Activated CD8-positive, alpha-beta memory T cell treated with anti-CD3 and anti-CD28 coated beads for 4 hours (primary cell): ENCODE results near the gene CCDC167.

Experiments
- DNase-seq, 2 donors: peaks; one replicate each; pipeline ENCODE4 v3.0.0-alpha.2; 2020; ENCODE audit warnings: low read depth in 2 of 2

The CCDC167 gene

DNA sequence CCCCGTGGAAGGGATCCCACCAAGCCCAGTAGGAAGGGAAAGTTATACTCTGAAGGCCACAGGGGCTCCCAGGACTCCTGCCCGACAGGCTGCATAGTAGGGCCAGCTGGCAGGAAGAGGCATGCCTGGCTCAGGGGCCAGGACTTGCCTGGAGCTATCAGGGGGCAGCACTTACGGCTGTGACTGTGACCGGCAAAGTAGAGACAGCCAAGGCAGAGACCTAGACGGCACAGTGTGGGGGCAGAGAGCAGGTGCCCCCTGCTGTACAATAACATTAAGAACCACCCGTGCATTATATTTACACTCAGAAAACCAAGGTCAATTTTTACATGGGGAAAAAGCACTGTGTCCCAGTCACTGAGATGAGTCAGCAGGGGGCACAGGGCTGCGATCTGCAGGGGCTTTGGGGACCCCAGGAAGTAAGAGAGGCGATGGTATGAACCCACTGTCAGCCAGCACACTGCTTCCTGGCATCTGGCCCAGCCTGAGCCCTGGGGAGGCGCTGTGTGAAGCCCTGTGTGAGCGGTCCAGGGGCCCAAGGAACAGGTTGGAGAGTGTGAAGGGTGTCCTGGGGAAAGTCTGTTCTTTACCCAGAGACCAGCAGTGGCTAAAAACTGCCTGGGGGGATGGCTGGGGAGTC lies 9.9 kb downstream of the CCDC167 start:
- DNase-seq = no peak

DNA sequence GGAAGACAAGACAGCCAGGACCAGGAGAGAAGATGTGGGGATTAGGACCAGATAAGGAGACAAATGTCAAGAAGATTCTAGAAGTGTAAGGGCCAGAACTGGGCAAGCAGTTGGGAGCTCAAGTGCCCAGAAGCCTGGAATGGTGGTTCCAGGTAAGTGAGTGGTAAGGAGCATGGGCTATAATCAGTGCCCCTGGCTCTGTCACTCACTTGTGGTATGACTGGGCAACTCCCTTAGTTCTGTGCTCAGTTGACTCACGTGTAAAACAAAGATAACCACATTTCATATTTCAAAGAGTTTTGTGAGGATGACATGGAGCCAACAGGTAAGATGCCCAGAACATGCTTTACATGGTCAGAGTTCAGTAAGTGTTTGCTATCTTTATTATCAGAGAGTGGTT lies 11.2 kb downstream of the CCDC167 start:
- DNase-seq = no peak

DNA sequence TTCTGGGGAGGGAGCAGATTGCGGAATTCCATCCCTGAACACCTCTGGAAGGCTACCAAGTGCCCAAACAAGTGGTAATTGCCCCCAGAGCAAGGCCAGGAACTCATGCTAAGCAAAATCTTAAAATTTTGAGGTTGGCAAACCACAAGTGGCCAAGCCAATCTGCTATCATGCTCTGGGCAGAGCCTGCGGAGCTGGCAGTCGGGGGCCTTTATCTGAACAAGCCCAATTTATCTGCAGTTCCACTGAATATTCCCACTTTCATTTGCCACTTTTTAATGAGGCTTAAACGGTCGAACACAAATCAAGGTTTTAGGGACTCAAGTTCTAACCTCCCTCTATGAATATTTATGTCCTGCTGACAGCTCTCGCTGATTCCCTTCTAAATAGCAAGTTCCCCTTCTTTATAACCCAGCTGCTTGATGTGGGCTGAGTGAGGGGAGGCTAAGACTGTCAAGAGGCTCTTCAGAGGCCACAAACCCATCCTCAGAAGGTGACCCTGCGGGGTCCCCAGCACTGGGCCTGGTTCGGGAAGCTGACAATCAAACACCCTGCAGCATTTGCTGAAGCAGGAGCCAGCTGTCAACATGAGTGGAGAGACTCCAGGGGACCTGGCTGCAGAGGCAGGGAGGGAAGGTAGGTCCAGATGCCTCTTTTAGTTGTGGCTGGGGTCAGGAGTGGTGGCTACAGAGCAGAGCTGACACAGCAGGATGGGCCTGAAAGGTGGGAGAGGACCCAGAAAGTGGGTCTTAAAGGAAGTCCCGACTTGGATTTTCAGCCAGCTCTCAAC lies 11.9 kb downstream of the CCDC167 start:
- no peak for DNase-seq

DNA sequence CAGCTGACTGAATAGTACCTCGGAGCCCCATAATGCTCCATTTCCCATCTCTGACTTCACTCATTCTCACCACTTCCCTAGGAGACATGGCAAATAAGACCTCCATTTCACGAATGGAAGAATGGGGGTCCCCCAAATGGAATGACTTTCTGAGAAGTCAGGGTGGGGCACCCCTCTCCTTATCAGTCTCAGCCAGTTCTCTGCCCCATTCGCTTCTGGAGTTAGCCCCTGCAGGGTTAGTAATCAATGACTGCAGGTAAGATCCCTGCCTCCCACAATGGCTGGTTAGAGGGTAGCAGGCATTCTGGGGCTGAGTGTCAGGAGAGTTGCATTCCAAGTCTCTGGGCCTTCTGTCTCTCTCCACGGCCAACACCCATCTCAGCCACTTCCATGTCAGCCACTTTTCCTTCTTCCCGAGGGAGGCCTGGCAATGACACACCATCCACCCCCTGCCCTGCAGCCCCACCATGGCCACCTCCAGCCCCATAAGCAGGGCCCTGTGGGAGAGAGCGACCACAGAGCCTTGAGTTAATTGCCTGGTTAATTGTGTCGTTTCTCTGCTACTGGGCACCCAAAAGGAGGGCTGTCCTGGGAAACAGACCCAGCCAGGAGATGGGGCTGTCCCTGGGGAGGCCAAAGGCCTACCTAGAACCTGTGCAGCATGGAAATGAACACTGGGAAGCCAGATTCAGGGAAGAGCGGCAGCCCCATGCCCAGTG lies 13.4 kb downstream of the CCDC167 start:
- no peak for DNase-seq

DNA sequence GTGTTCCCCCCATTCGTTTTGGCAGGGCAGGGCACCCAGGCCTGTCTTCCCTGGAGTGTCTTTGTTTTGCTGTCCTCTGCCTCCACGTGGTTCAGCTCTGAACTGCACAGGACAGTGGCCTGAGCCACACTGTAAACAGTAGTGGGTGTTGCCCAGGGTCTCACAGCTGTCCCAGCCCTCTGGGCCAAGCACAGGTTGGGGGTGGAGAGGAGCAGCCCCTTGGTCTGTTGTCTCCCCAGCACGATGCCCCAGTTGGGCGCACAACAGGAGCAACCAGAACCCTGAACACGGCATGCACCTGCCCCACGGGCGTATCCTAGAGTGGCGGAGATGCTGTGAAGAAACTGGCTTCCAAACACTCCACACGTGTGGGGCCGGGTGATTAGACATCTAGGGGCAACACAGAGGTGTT lies 14.4 kb downstream of the CCDC167 start:
- DNase-seq = no peak

DNA sequence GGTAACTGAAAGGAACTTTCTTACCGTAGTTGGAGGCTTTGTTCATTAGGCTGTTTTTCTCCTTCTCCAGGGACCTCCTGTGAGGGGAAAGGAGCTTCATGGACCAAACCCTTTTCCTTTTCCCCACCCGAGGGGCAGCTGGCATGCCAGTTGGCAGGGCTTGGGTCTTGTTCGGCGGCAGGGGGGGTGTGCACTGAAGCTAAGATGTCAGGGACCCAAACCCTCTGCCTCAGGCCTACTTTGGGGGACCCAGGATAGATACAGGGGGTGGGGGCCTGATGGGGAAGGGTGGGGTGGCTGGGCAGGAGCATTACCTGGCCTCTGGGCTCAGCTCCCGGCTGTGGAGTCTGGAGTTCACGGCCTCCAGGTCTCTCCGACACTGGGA lies 14.9 kb downstream of the CCDC167 start:
- DNase-seq = no peak

DNA sequence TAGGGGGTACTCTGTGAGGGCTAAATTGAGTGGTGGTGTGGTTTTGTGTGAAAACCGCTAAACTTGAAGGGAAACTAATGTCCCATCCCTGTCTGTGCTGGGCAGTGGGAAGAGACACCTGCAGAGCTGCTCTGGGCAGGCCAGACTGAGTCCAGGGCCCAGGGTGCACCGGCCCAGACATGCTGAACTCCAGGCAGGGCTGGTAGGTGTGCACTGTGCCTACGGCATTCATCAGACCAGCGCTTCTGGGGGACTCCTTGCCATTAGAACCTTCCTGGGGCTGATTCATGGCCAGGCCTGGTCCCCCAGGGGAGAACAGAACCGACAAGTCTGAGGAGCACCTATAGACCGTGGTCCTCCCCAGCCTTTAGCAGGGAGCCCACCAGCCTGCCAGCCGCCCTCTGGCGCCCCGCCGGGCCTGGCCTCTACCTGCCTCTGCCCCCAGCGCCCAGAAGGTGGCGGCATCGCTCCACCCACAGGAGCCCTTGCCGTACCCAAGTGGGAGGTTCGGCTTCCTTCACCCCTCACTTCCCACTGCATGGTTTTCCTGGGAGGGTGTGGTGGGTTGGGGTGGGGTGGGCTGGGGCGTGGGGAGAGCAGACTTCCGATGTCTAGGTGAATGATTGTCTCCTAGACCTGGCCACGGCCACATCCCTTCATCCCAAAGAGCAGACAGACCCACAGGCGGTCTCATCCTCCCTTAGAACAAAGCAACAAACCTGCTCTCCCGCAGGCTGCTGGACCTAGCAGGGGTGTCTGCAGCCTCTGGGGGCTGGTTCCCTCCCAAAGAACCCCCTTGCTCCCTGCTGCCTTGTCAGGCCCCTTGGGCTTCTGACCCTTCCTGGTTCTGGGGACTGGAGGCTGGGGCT lies 15.5 kb downstream of the CCDC167 start:
- peak; percentile 48 to 54 for DNase-seq

DNA sequence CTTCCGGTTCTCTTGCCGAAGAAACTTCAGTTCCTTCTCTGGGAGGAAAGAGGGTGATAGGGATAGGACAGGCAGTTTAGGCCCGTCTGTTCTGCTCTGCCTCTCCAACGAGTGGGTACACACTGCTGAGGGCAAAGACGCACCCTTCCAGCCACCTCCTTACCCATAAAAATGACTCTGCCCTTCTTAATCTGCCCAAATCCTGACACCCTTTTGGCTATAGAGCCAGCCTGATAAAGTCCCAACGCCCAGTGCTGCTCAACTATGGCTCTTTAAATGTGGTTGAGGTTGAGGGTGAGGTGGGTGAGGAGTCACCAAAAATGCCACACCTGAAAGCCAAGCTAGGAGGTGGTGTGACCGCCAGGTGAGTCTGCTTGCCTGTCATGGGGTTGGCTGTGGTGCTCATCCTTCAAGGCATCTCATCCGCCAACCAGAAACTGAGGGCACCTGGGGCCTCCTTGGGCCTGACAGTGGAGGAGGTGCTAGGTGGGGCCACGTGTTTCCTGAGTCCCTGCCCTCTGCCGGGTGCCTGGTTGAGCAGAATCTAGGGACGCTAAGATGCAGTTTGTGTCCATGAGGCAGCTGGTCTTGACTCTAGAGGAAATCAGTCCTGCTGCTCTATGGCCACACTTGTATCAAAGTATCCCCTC lies 16.3 kb downstream of the CCDC167 start:
- no peak for DNase-seq

DNA sequence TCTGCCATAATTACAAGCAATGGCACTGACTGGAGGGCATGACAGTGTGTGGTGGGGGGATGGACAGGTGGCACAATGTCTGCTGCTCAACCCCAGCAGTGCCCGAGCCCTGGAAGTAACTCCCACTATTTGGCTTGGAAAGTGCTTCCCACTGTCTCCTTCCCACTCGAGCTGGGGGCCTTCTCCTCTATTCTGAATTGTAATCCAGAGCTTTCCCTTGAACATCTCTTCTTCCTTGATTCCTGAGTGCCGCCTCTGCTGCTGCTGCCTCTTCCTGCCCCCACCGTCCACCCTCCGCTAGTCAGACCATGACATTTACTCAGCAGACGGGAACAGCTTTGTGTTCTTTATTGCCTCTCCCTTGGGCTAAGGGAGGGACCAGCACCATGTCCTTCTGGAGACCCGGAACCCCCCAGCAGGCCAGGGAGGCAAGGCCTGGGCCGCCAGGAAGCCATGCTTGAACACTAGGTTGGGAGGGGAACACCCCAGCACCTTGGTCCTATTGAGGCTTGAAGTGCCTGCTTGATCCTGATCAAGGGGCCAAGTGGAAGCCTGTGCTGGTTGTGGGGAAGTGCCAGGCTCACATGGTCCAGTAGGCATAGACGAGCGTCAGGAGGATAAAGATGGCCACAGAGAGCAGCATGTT lies 17.0 kb downstream of the CCDC167 start:
- no peak for DNase-seq

DNA sequence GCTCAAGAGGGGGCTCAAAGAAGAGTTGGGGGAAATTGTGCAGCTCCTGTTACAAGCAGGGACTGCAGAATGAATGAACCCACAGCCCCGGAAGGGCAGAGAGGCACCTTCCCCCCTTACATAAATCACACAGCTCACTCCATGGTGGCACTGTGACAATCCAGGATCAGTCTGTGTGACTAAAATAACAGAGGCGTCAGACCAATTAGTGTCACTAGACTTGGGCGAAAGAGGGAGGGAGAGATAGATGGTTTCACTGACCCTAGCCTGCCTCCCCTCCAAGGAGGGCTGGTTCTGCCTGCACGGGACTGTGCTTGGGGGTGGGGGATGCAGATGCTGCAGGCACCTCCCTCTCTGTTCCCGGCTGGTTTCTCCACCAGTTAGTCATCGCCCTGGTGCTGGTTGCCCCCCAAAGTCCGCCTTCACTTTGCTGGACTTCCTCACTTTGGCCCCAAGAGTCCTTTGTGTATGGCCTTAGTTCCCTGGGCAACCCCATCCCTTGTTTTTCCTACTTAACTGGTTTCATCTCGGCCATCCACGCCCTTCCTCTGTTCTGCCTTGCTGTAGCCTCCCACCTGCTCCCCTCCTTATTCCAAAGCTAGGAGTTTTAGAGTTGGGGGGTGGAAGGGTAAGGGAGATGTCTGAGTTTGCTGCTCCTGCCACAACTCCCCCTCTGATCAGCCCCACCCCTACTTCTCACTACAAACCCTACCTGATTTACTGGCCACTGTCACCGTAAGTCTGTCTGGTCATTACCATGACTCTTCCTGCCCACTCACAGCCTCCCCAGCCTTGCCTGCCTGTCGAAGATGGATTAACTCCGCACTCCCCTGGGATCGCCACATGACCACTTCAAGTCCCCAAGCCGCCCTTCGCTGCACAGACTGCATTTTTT lies 17.7 kb downstream of the CCDC167 start:
- DNase-seq = no peak

DNA sequence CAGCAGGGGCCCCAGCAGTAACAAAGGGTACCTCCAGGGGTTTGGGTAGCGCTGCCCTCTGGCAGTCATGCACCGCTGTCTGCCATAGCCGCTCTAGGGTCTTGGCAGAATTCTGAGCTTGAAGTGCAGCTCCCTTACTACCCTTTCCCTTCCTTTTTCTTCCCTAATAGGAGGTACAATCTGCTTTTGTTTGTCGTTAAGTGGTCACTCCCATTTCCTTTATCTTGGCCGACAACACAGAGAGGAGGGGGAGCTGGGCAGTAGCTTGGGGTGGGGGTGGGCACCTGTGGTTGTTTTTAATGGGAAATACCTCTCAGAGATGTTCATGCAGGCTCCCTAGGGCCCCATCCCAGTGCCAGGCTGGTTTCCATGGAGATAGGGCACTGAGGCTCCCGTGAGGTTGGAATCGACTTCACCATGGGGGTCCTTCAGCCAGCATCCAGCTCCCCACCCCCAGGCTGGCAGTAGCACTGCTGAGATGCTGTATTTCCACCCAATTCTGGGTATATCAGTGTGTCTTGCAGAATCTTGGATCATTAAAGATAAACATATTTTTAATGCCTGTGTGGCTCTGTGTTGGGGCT lies 18.6 kb downstream of the CCDC167 start:
- DNase-seq = no peak

DNA sequence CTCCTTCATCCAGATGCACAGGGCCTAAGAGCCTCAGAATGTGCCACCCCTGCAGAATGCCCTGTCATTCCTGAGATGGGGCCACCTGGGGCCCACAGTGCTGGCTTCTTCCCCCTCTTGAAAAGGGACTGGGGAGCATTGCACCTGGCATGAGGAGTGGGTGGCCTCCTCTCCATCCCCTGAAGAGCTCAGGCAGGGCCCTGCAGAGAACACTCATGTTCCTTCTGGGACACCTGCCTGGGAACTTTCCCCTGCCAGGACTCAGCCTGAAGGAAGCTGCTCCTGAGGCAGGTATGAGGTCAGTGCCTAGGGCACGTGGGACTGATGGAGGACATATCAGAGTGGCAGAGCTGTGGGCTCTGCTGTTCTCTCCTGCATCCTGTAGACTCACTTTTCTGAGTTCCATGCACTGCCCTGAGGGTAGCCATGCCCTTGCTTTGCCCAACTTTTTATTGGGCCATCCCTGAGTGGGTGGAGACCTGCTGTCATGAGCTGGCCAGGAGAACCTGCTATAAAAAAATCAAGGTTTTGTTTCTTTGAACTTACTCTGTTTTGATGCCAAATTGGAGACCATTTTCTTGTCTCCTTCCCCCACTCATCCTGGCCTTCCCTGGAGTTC lies 19.5 kb downstream of the CCDC167 start:
- no peak for DNase-seq

DNA sequence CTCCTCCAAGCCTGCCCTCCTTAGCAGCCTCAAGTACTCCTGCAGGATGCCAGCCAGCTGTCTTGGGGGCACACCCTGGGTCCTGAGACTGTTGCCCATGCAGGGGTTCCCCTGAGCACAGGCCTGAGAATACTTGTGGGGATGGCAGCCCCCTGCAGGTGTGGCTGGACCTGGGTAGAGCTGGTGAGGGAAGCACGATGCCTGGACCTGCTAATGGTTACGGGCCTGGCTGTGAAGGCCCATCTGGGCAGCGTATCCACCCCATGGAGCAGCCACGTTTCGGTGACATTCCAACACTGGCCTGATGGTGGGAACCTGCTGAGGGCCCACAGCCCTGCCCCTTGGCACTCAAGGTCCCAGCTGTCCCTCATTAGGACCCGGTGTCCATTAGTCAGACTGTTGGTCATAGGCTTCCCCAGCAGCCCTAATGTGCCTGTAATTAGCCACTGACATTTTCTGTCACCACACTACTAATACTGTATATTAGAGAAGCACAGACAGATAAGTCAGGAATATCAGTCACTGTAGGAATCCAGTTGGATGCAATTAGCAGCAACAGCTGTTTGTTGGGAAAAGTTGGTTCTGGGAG lies 20.3 kb downstream of the CCDC167 start:
- no peak for DNase-seq

DNA sequence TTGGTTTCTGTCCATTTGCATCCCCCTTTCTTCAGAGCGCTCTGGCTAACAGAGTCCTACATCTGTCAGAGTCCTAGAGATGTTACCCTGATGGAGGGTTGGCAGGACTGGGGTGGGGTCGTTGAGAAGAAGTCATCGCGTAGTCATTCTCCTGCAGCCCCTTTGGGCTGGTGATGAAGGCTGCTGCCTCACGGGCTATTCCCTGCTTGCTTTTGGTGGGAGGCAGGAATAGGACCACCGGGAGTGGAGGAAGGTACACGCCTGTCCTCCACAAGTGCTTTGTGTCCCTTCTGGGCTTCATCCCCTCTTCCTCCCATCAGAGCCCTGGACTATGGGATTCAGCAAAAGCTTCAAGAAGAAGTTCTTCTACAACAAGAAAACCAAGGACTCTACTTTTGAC lies 20.9 kb downstream of the CCDC167 start:
- DNase-seq = no peak

DNA sequence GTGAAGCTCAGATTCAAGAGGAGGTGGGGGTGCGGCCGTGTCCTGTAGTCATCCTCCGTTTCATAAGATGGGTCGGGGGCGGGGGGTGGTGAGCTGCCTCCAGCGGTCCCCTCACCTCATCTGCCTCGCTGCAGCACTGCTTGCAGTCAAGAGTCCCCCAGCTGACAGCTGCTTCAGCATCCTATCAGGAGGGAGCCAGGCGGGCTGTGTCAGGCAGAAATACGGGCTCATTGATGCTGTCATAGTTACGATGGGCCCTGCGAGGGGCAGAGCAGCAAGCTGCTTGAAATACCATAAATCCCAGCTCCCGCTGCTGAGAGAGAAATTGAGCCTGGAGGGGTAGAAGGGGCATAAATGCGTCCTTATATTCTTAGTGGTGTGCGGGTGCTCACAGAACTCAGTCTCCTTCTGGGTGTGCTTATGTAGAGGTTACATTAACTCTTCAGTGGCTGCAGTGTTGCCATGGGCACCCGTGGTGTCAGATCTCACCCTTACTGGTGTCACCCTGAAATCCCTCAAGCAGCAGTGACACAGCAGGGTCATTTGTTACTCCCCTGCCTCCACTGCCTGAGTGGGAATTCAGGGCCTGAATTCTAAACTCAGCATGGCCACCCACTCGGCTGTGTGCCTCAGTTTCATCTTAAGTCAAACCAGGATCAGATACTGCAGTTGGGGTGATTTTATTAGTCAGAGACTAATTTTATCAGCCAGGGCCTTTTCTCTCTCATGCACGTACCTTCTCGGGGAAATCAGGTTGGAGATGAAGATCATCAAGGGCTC lies 21.8 kb downstream of the CCDC167 start:
- DNase-seq = no peak

DNA sequence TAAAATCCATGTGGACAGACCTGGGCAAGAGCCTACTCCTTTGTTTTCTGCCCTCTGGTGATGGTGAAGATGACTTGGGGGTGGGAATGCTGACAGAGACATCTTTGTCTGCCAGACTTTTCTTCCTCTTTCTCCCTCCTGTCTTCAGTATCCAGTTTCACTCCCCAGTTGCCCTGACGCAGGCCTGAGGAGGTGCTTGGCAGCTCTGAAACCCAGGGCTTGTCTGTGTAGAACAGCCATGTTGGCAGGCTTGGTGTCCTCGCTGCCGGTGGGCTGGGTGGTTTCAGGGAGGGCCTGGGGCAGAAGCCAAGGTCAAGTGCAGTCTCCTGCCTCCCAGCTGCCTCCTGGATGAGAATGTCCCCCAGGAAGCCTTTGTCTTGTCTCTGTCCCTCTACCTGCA lies 22.5 kb downstream of the CCDC167 start:
- no peak for DNase-seq

DNA sequence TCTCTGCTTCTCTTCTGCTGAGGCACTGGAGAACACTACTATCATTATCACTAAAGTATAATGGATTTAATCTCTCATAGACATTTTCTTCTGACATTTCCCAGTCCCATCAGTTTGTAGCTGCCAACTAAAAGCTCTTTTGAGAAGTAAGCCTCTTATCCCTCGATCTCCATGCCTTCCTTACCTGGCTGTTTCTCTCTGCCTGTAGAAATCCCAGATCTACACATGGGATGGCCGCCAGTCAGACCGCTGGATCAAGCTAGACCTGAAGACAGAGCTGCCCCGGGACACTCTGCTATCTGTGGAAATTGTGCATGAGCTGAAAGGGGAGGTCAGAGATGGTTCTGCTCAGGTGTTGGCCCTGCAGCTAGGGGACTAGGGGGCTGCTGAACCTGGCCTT lies 25.4 kb downstream of the CCDC167 start:
- DNase-seq = no peak
